Measurements from ENCODE around the gene ERMARD.

Gene ERMARD

DNA sequence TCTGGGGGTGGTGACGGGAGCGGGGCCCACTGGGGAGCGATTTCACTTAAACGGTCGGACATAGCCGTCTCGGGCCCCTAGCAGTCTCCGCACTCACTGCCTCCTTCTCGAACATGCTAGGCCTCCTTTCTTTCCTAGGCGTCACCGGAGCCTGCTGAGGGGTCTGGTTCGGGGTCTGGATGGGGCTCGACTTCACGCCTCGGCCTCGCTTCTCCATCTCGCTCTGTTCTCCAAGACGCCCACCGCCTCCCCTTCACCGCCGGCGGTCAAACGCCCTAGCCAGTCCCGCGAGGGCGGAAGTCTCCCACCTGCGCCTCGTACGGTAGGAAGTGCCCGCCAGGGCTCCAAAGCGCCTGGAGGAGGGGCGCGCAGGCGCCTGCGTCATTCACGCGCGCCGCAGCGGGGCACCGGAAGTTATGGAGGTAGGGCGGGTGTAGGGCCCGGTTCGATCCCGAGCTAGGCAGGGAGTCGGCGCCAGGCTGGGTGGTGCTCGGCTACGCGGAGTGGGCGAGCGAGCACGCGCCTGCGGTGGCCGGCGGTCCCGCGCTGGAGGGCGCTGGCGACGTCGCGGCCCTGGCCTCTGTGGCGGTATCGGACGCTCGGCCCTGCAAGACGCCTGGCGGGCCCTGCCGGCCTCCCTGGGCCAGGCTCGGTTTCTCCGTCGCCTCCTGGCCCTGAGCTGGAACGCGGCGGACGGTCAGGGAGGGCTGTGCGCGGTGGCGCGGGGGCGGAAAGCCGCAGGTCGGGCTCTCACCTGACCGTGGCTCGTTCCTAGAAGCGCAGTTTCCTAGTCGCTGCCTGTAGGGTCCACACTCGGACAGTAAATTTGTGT lies at the start of gene ERMARD, which contains the start of gene DYNLT2:
TSS of gene ERMARD (plus strand) at position 381 of the 832 bp plus-strand sequence. CDS start at position 417, 36 bp downstream.
TSS of gene DYNLT2 (minus strand) at position 331 of the 832 bp plus-strand sequence. CDS start at position 217, 114 bp downstream.
- DNase-seq = peak; percentile 97

- DNase-seq = peak; percentile 98
Observed at GRCh38 chr6:169701954-169702839, 49.2 kb upstream of the ERMARD start, which contains the start of the genes C6orf120 and WDR27. Gene C6orf120, plus strand, starts transcription at chr6:169702126. Its CDS starts 334 bp downstream, at chr6:169702460. Gene WDR27, minus strand, starts transcription at chr6:169702029. Its CDS starts 13,024 bp downstream, at chr6:169689005.

DNA sequence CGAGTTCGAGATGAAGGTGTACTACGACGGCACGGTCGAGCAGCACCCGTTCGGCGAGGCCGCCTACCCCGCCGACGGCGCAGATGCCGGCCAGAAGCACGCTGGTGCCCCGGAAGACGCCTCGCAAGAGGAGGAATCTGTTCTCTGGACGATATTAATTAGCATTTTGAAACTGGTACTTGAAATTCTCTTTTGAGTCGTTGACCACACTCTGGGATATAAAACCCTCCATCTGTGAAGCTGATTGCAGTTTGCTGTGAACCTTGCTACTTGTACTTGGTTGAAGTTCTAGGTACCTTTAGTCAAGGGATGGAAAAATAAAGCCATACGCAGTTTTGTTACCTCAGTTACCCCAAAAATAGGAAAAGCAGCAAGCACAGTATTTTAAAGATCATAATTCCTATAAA lies 48.6 kb upstream of the ERMARD start:
- no peak for DNase-seq

DNA sequence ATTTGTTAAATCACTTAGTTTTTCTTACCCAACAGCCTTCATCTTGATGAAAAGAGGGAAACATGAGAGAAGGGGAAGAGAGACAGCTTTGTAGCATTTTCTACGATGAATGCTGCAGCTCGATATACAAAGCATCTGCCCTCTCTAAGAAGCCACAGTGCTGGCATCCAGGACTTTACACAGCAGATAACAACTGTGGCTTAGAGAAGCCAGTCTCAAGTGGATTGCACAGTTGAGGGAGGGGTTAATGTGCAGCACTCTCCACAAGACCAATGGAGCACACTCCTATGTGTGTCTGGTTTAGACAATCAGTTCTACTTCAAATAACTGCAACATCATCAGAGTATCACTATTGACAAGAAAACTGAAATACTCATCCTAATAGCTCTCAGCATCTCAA lies 43.6 kb upstream of the ERMARD start:
- peak; percentile 45 for DNase-seq

DNA sequence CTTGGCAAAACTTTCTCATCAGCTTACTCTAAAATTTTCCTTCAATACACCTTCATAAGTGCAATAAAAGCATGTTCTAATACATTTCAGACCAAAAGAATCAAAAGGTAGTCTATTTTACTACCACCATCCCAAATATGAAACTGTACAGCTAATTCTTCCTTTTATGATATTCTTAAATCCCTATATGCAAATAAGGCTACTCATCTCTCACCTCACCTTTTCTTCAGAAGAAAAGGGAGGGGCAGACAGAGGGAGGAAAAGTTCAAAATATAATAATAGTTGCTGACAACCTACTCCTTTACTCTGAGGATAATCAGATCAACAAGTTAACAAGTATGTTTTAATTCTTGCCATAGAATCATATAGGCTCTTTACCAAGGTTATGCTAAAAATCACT lies 42.1 kb upstream of the ERMARD start:
- no peak for DNase-seq

- DNase-seq = no peak
Observed at GRCh38 chr6:169710009-169710408, 41.4 kb upstream of the ERMARD start.

DNA sequence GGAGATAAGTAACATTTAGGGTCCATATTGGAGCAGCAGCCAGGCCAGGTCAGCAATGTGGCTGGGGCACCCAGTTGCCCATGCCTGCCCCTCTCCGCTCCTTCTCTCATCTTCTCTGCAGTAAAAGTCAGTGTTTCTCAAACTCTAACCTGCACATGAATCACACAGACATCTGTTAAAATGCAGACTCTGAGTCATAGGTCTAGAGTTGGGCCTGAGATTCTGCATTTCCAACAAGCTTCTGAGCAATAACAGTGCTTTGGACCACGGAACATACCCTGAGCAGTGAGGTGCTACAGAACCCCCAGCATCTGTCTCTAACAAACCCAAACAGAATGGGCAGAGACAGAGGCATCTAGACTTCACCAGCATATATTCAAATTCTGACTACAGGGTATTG lies 37.2 kb upstream of the ERMARD start:
- no peak for DNase-seq

- no peak for DNase-seq
Observed at GRCh38 chr6:169714595-169714994, 36.8 kb upstream of the ERMARD start.

DNA sequence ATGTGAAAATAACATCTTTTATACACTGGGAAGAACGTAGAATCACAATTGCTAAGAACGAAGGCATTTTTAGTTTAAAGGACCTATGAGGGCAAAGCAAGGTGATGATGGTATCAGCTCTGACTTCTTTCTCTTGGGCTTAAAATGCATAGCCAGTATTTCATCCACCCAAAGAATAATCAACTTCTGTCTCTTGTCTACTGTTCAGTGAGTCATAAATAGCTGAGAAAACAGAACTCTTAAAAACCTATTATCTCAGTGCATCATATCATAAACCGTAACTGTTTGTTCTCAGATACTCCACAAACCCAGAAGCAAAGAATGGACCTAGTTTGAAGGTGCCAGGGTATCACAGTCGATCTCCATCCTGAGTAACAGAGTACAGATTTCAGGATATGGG lies 32.3 kb upstream of the ERMARD start:
- no peak for DNase-seq

- DNase-seq = no peak
Observed at GRCh38 chr6:169720207-169720855, 31.1 kb upstream of the ERMARD start.

GRCh38 chr6:169722362-169723199 lies 28.8 kb upstream of the ERMARD start:
- peak; percentile 54 for DNase-seq

DNA sequence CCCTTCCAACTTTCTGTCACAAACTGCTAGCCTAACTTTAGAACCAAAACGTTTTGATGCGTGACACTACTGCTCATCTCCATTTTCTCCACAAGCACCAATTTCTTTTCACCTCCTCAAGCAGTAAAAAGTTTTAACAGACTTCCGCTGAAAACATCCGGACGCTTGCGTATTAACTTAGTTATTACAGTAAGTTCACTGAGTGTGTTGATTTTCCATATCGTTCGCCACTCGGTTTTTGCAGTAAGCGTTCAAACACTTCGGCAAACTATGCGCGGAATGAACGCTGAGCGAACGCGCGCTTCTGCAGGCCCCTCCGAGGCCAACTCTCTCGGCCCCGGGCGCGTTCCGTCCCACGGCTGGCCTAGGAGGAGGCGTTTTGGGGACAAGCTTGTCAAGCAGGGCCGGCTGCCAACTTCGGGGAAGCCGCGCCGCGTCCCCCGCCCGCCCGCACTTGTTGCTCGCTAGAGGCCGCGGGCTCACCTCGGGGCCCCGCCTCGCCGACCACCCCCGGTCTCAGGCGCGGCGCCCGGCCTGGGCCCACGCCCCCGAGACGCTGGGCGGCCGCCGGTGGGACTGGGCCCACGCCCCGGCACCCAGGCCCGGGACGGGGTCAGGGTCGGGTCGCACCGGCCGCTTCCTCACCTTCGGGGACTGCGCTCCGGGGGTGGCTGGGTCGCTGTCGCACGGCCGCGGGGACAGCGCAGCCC lies 28.1 kb upstream of the ERMARD start:
- DNase-seq = peak; percentile 62

DNA sequence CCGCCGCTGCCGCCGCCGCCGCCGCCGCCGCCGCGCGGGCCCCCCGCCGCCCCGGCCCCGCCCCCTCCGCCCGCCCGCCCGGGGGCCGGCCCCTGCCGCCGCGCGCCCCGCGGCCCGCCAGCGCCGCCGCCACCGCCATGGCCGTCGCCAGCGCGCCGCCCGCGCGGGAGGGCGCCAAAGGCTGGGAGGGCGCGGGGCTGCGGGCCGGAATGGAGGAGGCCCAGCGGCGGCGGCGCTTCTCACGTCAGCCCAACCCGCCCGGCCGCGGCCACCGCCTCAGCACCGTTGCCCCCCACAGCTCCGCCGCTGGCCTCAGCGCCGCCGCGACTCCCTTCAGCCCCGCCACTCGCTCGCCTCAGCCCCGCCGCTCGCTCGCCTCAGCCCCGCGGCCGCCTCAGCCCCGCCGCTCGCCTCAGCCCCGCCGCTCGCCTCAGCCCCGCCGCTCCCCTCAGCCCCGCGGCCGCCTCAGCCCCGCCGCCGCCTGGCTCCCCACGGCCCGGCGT lies 27.4 kb upstream of the ERMARD start:
- DNase-seq = no peak

DNA sequence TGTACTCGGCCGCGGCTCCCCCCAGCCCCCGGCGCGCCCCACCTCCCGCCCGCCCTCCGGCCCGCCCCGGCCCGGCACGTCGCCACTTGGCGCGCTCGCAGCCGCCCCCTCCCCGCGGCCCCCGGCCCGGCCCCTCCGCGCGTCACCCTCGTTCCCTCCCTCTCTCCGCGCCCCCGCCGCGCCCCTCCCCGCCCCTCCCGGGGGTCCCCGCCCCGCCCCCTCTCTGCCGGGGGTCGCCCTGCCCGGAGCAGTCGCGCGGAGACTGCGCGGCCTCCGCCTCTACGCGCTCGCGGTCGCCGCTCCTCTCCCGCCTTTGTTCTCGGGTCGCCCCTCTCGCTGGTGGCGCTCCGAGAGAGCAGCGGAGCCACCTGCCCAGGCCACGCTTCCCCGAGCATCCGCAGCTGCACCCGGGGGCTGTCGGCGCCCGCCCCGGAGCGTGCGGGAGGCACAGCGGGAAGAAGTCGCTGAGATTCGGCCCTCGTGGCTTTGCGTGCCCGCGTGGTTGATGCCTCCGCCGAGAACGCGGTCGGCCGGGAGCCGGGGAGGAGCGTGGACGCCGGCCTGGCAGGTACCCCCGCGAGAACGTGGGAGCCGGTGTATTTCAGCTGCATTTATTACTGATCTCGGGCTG lies 26.8 kb upstream of the ERMARD start, which contains the start of gene PHF10:
TSS of gene PHF10 (minus strand) at position 7 of the 631 bp plus-strand sequence. CDS start 569 bp downstream, outside the sequence.
- DNase-seq = peak; percentile 88

- DNase-seq = peak; percentile 76
Observed at GRCh38 chr6:169725125-169726048, 26.0 kb upstream of the ERMARD start.

DNA sequence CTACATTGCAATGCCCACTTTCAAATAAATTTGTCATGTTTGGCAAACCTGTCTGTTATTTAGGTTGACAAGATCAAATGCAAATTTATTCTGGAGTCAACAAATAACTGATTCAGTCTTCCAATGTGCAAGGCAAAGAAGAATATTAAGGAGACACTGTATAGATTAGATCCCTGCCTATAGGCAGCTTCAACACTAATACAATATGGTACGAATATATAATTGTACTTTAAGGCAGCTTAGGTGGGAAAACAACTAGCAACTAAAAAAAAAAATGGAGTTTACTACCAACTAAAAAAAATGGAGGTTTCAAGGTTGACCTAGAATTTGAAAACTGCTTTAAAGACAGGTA lies 25.4 kb upstream of the ERMARD start:
- DNase-seq = no peak

GRCh38 chr6:169726963-169727362 lies 24.5 kb upstream of the ERMARD start:
- no peak for DNase-seq

- peak; percentile 62 for DNase-seq
Observed at GRCh38 chr6:169729961-169730360, 21.5 kb upstream of the ERMARD start.

All from NCI-H82 (cell line).